ENCODE data around the gene AHNAK. TPM values are rescaled to one million over a fixed set of nuclear protein-coding genes. Genes with fewer than 3 reads are reported as not detected.

Gene AHNAK
- total RNA-seq, 4 donors from 2014 or later, result 1,278 to 2,374 (median 1,866) TPM

- no peak overlapping the region for H3K4me3 ChIP-seq
- TF ChIP-seq POLR2A (IDR thresholded peaks at IDR 0.05; ENCODE audit: low read depth) (no peak), POLR2AphosphoS5 (IDR thresholded peaks at IDR 0.05) (no peak), CTCF (IDR thresholded peaks at IDR 0.05) (no peak), EP300 (IDR thresholded peaks at IDR 0.05) (no peak)
- H3K27me3 ChIP-seq, result no peaks in the 10 kb centered on the region
- no peak for DNase-seq (ENCODE audit: extremely low spot score)
- WGBS, result 91% methylated on average over 16 of the region's 16 CpGs
- H3K4me1 ChIP-seq, result peaks cover 7 to 25% (median 25%) of the 10 kb centered on the region in 4 donors
- no peaks in the 10 kb centered on the region for H3K36me3 ChIP-seq
- intact Hi-C loops (cut with DNase I), result no loop called here
- no peak overlapping the region for H3K27ac ChIP-seq (replicated peaks in 1 of 4)
- H3K9me3 ChIP-seq, result no peaks in the 10 kb centered on the region
Measured at GRCh38 chr11:62391642-62392425, 154.8 kb downstream of the AHNAK start.

- TF ChIP-seq CTCF (IDR thresholded peaks at IDR 0.05) (no peak), EP300 (IDR thresholded peaks at IDR 0.05) (no peak), POLR2AphosphoS5 (IDR thresholded peaks at IDR 0.05) (no peak), POLR2A (IDR thresholded peaks at IDR 0.05; ENCODE audit: low read depth) (no peak)
- 100% methylated on average over 1 of the region's 1 CpG for WGBS
- no peak overlapping the region for H3K4me3 ChIP-seq
Measured at GRCh38 chr11:62390722-62391121, 155.9 kb downstream of the AHNAK start.

GRCh38 chr11:62390237-62390636 is 156.4 kb downstream of the AHNAK start:
- Histone ChIP-seq H3K4me1 (peaks cover 4 to 9% (median 9%) of the 10 kb centered on the region in 4 donors), H3K4me3 (no peak overlapping the region), H3K9me3 (no peaks in the 10 kb centered on the region), H3K27me3 (no peaks in the 10 kb centered on the region), H3K36me3 (no peaks in the 10 kb centered on the region), H3K27ac (replicated peaks in 1 of 4) (no peak overlapping the region)
- WGBS, result 78% methylated on average over 5 of the region's 5 CpGs
- TF ChIP-seq EP300 (IDR thresholded peaks at IDR 0.05) (no peak), CTCF (IDR thresholded peaks at IDR 0.05) (no peak), POLR2AphosphoS5 (IDR thresholded peaks at IDR 0.05) (no peak), POLR2A (IDR thresholded peaks at IDR 0.05; ENCODE audit: low read depth) (no peak)
- intact Hi-C loops (cut with DNase I), result no loop called here
- DNase-seq (ENCODE audit: extremely low spot score), result no peak

More at GRCh38 chr11:62390722-62391121, 155.9 kb downstream of the AHNAK start:
- Histone ChIP-seq H3K27ac (replicated peaks in 1 of 4) (no peak overlapping the region), H3K27me3 (no peaks in the 10 kb centered on the region), H3K36me3 (no peaks in the 10 kb centered on the region), H3K9me3 (no peaks in the 10 kb centered on the region), H3K4me1 (peaks cover 7 to 14% (median 14%) of the 10 kb centered on the region in 4 donors)
- intact Hi-C loops (cut with DNase I), result no loop called here
- DNase-seq (ENCODE audit: extremely low spot score), result no peak

GRCh38 chr11:62388999-62389398 is 157.6 kb downstream of the AHNAK start:
- Histone ChIP-seq H3K36me3 (no peaks in the 10 kb centered on the region), H3K27me3 (no peaks in the 10 kb centered on the region), H3K4me3 (no peak overlapping the region), H3K4me1 (no peaks in the 10 kb centered on the region), H3K9me3 (no peaks in the 10 kb centered on the region), H3K27ac (replicated peaks in 1 of 4) (no peak overlapping the region)
- no peak for DNase-seq (ENCODE audit: extremely low spot score)
- 76% methylated on average over 11 of the region's 11 CpGs for WGBS
- TF ChIP-seq POLR2AphosphoS5 (IDR thresholded peaks at IDR 0.05) (no peak), EP300 (IDR thresholded peaks at IDR 0.05) (no peak), POLR2A (IDR thresholded peaks at IDR 0.05; ENCODE audit: low read depth) (no peak), CTCF (IDR thresholded peaks at IDR 0.05) (no peak)
- intact Hi-C loops (cut with DNase I), result loop anchor here (10.0 kb wide), 1 partner anchor 476 kb away; no protein-coding TSS in a partner anchor

All from esophagus muscularis mucosa (tissue), 4 donors.